Ishikawa (cell line): ENCODE data around the gene KDSR.

ENCODE experiments used
- CEBPB ChIP-seq: IDR thresholded peaks from 2 replicates; pipeline ENCODE4 v1.6.1; 2012
- EGR1 ChIP-seq: IDR thresholded peaks from 2 replicates; pipeline ENCODE4 v1.6.1; 2012
- EP300 ChIP-seq: IDR thresholded peaks from 2 replicates; pipeline ENCODE4 v1.6.1; 2012; ENCODE audit warnings: borderline replicate concordance
- FOXM1 ChIP-seq: IDR thresholded peaks from 2 replicates; pipeline ENCODE4 v1.6.1; 2012; ENCODE audit warnings: low read depth, borderline replicate concordance
- MAX ChIP-seq: IDR thresholded peaks from 2 replicates; pipeline ENCODE4 v1.6.1; 2012
- RAD21 ChIP-seq: IDR thresholded peaks from 2 replicates; pipeline ENCODE4 v1.6.1; 2012; ENCODE audit warnings: low read depth
- REST ChIP-seq: IDR thresholded peaks from 2 replicates; pipeline ENCODE4 v1.6.1; 2012; ENCODE audit warnings: low read depth, mild to moderate bottlenecking
- USF1 ChIP-seq: IDR thresholded peaks from 2 replicates; pipeline ENCODE4 v1.6.1; 2012
- YY1 ChIP-seq: IDR thresholded peaks from 2 replicates; pipeline ENCODE4 v1.6.1; 2012; ENCODE audit warnings: low read depth

GRCh38 chr18:63367053-63367953 lies at the start of gene KDSR:
- TF ChIP-seq EP300 (peak; percentile 53; the same call in 1 of the 2 replicates), RAD21 (no peak), EGR1 (peak; percentile 70; the same call in 1 of the 2 replicates), MAX (peak; percentile 75), FOXM1 (0 out of 2 replicates have a peak, but pooled peaks have one; percentile 38), USF1 (peak; percentile 24; the same call in 1 of the 2 replicates), CEBPB (peak; percentile 42; the same call in 1 of the 2 replicates), REST (no peak), YY1 (peak; percentile 77)
